GM18868 (cell line): Measurements from ENCODE around the gene SH3TC1.

Experiments used
- ATAC-seq: cut with Tn5 transposase; IDR thresholded peaks from one replicate; pipeline ENCODE4 v1.9.1; 2021; ENCODE audit warnings: mild to moderate bottlenecking, moderate library complexity; ENCODE audit not compliant: unreplicated experiment

Gene SH3TC1

GRCh38 chr4:8285976-8286718 is 87.1 kb downstream of the SH3TC1 start:
- no peak for ATAC-seq

- ATAC-seq, result no peak
Observed at GRCh38 chr4:8286719-8287342, 87.7 kb downstream of the SH3TC1 start.

- ATAC-seq, result no peak
Observed at GRCh38 chr4:8287343-8288280, 88.5 kb downstream of the SH3TC1 start.

- no peak for ATAC-seq
Observed at GRCh38 chr4:8289151-8289750, 90.2 kb downstream of the SH3TC1 start.

GRCh38 chr4:8289956-8290700 is 91.0 kb downstream of the SH3TC1 start:
- no peak for ATAC-seq

GRCh38 chr4:8290701-8290970 is 91.5 kb downstream of the SH3TC1 start:
- no peak for ATAC-seq
